HG03045 (cell line): ENCODE data around the gene STAT6.
"Not testable (repeated sequence)": the region's sequence is repeated elsewhere in the genome, so short reads cannot be mapped to it uniquely, and the experiment has no call there.

Experiments
- ATAC-seq: cut with Tn5 transposase; IDR thresholded peaks from one replicate; pipeline ENCODE4 v1.9.1; 2021; ENCODE audit warnings: mild to moderate bottlenecking, moderate library complexity; ENCODE audit not compliant: unreplicated experiment

Gene STAT6

DNA sequence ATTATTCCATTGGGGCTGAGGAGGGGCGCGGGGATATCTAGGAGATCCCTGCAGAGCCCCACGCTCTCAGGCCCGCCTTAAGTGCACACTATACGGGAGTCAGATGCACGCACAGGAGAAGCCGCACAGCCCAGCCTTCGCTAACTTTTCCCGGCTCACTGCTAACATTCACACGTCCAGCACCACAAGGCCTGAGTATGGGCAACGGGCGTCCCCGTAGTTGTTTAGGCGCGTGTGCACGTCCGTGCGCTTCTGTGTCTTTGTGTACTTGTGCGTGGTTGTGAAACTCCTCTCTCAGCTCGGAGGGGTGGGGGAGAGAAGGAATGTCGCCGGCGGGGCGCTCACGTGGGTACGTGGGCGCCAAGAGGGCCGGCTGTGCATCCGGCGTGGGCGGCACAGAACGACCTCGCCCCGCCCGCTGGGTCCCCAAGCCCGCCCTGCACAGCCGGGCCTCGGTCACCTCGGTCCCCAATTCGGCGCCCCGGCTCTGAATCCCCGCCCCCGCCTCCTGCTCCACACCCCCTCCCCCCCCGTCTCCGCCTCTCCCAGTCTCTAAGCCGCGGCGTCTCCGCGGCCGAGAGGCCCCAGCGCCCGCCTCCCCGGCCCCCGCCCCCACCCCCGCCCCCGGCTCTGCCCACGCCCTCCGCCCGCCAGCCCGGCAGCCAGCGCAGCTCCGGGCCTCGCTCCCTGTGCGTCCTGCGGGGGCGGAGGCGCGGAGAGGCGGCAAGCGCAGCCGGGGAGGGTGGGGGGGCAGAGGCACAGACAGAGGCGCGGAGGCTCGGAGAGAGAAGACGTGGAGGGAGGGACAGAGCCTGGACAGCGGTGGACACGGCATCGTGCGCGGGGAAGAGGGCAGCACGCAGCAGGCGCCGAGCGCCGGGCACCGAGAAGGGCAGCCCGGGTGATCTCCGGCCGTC is 22.6 kb downstream of the STAT6 start, which contains the start of gene NAB2:
Gene NAB2, plus strand, starts transcription at position 761 of the 917 bp plus-strand sequence. CDS start 158 bp downstream, outside the sequence.
- peak; percentile 57 for ATAC-seq

DNA sequence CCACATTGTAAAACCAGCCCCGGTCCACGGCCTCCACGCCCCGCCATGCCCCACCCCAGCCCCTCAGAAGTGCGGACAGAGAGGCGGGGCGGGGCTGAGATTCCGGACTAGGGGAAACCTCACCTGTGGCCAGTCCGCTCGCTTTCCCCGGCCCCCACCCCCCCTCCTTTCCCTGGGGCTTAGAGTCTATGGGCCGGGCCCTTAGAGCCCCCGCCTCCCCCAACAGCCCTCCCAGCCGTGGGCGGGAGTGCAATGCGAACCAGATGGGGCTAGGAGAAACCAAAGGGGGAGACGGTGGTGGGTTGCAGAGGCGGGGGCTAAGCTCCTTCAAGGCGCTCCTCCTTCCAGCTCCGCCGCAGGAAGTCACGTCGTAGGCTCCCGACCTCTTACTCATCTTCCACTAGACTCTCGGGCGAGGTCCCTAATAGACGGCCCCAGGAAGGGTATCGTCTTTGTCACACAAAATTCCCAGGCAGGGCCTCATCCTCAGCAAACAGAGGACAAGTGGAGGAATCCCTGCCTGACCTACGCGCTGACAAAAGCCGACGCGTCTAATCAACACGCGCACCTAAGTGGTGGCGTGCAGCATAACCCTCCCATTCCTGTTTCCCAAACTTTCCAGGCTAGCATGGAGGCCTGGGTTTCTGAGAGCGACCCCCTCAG is 23.3 kb downstream of the STAT6 start:
- ATAC-seq: peak; percentile 34

DNA sequence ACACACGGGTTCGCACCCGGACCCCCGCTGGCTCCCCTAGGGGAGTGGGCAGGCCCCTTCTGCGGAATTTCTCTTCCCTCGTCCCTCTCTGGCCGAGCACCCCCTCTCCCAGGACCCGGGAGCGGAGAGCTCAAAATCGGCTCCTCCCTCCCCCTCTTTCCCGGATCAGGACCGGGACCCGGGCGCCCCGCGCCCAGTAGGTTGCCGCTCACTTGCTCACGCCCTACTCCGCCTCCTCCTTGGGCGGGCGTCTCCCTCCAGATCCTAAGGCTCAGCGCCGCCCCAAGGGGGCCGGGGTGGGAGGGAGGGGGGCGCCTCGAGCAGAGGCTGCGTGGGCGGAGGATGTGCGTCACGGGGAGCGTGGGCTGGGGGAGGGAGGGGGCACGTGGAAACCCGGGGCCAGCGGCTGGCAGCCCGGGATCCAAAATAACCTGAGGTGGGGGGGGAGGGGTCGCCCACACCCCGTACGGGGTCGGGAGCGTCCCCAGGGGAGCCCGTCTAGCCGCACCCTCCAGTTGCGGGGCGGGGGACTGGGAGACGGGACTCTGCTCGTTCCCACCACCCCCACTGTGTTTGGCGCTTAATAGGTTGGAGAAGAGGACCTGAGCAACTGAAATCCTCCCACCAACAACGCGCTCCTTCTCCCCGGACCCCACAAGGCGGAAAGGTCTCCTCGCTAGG is 24.0 kb downstream of the STAT6 start:
- peak; percentile 35 for ATAC-seq

DNA sequence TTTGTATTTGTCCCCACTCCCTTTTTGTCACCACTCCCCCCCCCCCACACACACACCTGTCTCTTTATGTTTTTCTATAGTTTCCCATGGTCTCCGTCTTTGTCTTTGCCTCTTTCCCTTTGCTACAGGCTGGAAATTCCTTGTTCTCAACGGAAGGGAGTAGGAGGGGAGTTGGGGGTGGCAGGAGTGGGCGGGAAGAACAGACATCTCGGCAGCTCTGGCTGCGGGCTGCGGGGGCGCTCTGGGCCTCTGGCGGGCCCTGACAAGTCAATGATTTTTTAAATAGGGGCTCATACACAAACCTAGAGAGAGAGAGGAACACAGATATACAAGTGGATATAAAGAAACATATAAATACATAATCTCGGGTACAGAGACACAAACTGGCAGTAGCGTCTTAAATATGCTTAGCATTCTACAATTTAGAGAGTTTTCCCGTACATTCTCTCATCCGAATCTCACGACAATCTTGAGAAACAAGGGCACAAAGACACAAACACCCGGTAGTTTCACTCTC is 24.6 kb downstream of the STAT6 start:
- no peak for ATAC-seq

DNA sequence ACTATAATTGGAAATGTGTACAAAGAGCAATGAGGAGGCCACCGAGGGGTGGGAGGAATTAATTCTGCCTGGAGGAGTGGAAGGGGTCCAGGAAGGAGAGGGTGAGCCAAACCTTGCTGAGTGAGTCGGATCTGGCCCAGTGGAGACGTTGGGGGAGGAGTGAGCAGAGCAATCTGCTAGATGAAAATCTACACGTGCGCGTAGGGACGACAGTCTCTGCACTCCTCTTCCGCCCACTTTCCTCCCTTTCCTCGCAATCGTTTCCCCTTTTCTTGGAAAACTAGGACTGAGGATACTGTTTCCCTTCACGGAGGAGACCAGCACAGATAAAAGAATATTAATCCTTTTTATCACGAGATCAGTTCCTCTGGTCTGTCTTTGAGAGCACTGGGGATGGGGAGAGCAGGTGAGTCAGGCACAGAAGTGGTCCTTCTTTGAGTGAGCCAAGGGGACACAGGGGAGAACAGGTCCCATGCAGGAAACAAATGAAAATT is 25.1 kb downstream of the STAT6 start:
- no peak for ATAC-seq

DNA sequence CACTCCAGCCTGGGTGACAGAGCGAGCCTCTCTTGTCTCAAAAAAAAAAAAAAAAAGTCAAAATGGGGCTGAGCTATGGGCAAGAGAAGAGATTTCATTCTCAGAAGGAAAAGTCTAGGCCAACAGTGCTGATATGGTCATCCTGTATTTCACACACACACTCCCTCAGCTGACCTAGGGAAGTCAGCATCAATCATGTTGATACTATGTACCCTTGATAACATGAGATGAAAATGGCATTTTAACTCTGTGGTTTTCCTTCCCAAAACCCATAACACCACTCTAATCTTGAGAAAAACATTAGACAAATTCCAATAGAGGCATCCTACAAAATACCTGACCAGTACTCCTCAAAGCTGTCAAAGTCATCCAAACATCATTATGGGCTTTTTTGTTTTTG is 30.3 kb downstream of the STAT6 start:
- ATAC-seq: no peak

DNA sequence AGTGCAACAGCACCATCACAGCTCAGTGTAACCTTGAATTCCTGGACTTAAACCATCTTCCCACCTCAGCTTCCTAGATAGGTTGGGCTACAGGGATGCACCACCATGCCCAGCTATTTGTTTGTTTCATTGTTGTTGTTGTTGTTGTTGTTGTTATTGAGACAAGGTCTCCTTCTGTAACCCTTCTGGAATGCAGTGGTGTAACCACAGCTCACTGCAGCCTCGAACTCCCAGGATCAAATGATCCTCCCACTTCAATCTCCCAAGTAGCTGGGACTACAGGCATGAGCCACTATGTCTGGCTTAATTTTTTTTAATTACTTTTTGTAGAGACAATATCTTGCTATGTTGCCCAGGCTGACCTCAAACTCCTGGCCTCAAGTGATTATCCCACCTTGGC is 31.3 kb downstream of the STAT6 start:
- ATAC-seq: no peak

DNA sequence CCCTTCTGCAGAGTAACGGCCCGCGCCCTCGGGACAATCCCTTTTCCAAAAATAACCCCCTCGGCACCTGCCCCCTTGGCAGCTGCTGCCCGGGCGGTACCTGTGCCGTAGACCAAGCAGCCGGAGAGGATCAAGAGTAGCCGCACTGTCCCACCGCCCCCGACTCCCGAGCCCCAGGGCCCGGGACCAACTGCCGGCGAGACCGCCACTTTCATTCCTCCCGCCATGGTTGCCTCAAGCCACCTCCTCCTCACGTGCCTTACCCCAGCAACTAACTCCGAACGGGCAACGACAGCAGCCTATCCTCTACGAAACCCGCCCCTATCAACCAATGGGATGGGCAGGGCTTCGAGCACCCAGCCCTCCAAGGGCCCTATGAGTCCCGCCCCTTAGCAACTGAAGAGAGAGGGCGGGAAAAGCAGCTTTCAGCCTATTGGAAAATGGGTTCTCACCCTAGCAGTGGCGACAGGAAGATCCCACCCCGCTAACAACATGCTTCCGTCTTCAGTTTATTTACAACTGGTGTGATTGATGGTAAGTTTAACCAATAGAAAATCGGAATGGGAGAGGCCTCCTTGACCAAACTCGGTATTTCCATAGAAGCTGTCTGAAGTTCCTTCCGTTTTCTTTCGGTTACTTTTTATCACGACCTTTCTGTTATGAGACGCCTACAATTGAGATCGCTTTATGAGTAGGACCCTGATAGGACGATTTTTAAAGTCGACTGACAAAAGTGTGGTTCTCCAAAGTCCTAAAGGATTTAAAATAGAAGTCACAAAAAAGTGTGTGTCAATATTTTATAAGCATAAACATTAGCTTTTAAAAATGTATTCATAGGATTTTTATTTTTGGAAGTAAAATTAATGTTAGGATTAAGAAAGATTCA is 32.4 kb downstream of the STAT6 start, which contains the start of gene NEMP1:
Gene NEMP1, minus strand, starts transcription at position 273 of the 886 bp plus-strand sequence. Its CDS starts 46 bp downstream, at position 227.
- peak; percentile 98 for ATAC-seq

DNA sequence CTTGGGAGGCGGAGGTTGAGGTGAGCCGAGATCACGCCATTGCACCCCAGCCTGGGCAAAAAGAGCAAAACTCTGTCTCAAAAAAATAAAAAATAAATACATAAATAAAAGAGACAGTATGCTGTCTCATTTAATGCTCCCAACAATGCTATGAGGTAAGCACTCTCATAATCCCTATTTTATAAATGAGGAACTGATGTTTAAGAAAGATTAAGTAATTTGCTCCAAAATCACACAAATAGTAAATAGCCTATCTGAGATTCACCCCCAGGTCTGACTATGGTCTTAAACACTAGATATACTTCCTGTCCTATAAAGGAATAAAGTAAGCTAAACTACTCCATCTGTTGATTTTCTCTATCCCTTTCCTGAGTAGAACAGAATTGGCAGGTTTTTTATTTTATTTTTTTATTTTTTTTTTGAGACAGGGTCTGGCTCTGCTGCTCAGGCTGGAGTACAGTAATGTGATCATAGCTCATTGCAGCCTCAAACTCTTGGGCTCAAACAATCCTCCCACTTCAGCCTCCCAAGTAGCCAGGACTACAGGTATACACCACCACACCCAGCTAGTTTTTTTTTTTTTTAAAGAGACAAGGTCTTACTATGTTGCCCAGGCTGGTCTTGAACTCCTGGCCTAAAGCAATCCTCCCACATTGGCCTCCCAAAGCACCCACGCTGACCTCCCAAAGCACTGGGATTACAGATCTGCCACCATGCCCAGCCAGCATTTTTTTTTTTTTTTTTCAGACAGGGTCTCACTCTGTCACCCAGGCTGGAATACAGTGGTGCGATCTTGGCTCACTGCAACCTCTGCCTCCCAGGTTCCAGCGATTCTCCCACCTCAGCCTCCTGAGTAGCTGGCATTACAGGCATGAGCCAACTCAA is 37.4 kb downstream of the STAT6 start:
- ATAC-seq: not testable (repeated sequence)

DNA sequence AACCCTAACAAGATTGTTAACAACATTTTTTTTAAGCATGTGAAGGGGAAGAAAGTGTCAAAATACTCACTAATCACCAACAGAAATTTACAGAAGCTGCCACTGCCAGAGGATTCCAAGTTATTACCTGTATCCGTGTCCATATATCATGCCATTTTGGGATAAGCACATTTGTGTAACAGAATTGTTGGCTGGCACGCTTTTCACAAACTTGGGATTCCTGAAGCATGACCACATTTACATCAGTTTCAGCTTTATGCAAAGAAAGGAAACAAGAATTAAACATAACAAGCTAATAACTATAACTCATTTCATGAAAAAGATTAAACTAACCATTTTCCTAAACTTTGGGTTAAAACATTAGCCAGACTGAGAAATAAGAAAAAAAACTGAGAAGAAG is 38.5 kb downstream of the STAT6 start:
- ATAC-seq: no peak

DNA sequence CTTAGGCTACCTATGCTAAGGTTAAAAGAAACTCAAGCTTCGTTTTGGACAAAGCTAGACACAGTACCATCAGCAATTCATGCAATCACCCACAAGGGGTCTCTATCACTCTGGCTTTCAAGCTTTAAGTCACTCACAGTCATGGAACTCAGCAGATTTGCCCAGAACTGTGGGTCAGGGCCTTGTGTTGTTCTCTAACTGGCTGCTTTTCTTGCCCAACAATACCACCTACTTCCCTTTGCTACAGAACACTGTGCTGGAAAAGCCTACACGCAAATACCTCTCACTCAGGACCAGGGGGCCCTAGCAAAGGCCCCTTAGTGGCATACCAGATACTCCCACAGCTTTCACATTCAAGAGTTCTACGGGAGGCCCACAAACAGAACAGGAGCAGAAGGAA is 41.6 kb downstream of the STAT6 start:
- ATAC-seq: peak; percentile 82

DNA sequence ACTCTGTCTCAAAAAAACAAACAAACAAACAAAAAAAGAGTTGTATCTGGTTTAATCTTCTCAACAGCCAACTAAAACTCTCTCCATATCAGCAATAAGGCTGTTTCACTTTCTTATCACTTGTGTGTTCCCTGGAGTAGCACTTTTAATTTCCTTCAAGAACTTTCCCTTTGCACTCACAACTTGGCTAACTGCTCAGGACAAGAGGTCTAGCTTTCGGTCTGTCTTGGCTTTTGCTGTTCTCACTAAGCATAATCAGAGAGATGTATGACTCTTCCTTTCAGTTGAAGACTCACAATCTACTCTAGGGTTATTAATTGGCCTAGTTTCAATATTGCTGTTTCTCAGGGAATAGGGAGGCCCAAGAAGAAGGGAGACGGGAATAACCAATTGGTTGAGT is 44.9 kb downstream of the STAT6 start:
- no peak for ATAC-seq

DNA sequence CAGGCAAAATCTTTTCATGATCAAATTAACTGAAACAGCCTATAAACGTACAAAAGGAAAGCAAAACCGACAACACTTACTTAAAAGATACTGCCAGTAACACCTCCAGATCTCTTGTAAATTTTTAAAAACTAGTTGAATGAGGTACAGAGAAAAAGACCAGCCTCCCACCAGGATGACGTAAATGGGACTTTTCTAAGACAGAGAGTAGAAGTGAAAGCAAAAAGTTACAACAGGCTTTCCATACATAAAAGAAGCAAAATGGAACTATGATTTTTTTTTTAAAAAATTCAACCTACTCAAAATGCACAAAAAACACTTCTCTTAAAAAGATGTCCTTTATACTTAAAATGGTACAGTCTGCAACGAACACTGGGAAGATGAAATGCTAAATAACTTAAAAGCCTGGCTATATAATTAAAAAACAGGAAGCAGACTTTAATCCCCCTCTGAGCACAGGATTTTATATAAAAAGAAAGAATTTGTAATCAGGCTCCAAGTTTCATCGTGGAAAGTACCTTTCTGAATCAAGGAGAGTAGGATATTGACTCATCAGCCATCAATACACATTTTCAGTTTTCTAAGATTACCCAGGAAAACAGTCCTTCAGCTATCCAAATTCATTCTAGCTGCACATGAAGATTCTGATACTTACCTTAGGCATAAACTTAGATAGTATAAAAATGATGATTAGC is 47.0 kb downstream of the STAT6 start:
- ATAC-seq: no peak

DNA sequence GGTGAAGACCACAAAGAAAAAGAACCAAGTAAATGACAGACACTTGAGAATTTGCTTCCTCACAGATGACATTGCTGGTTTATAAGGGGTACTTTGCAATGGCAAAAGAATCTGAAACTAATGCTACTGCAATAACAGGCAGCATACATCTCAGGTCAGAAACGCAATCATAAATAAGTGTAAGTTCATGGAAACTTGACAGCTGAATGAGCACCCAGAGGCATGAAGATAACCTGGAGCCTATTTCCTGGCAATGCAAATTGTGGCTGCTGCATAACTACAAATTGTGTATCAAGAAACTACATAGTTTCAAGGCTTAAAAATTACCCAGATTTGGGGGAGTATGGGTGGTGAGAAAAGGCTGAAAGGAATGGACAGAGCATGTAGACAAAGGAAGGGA is 52.7 kb downstream of the STAT6 start:
- ATAC-seq: no peak

DNA sequence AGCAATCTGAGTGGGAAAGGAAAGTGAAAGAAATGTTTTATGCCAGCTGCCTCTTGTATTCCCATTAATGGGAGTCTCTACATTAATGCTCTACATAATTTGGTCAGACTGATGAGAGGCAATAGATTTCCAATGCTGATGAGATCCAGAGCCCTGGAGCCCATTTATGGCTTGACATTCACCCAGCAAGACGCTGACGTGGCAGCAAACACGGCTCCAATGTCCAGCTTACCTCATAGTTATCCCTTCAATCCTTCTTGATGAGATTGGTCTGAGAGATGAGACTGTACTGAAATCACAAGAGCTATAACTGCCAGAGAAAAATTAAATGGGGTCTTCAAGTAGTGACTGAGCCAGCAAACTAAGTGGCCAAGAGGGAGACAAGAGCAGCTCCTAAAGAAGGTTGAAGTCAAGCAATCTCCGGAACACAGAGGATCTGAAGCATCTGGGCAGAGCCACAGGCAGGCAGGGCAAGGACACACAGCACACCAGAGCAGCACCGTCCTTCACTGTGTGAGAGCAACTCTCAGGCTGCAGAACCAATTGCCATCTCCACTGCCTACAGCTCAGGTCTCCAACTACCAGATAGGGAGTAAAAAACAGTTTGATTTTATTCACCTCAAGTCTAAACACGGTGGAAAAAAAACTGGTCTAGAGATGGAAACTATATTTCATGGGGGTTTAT is 54.0 kb downstream of the STAT6 start:
- ATAC-seq: no peak

DNA sequence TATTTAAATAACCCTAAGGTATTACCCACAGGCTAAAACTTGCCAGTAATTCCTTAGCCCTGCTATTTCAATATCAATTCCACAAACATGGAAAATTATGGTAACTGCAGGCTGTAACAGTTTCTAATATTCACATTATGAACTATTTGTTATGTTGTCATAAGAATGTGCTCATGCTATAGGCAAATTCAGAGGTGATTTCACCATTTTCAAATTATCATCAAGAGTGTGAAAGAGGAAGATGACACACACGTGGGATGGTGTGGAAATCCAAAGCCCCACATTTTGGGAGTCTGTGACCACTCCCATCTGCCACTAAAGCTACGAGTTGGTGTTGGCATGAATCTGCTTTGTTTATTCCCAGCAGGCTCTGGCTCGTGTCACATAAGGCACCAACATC is 55.3 kb downstream of the STAT6 start:
- ATAC-seq: no peak

DNA sequence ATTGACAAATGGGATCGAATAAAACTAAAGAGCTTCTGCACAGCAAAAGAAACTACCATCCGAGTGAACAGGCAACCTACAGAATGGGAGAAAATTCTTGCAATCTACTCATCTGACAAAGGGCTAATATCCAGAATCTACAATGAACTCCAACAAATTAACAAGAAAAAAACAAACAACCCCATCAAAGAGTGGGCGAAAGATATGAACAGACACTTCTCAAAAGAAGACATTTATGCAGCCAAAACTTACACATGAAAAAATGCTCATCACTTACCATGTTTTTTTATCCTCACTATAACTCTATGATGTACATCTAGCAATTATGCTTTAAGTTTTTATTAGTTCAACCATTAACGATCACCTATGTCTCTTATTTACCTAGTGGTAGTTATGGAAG is 57.3 kb downstream of the STAT6 start:
- not testable (repeated sequence) for ATAC-seq

DNA sequence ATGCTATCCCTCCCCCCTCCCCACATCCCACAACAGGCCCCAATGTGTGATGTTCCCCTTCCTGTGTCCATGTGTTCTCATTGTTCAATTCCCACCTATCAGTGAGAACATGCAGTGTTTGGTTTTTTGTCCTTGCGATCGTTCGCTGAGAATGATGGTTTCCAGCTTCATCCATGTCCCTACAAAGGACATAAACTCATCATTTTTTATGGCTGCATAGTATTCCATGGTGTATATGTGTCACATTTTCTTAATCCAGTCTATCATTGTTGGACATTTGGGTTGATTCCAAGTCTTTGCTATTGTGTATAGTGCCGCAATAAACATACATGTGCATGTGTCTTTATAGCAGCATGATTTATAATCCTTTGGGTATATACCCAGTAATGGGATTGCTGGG is 58.0 kb downstream of the STAT6 start:
- ATAC-seq: not testable (repeated sequence)
